ENCODE measurements around the gene MACF1.
"Not testable (repeated sequence)": the region's sequence is repeated elsewhere in the genome, so short reads cannot be mapped to it uniquely, and the experiment has no call there.

MACF1 gene

DNA sequence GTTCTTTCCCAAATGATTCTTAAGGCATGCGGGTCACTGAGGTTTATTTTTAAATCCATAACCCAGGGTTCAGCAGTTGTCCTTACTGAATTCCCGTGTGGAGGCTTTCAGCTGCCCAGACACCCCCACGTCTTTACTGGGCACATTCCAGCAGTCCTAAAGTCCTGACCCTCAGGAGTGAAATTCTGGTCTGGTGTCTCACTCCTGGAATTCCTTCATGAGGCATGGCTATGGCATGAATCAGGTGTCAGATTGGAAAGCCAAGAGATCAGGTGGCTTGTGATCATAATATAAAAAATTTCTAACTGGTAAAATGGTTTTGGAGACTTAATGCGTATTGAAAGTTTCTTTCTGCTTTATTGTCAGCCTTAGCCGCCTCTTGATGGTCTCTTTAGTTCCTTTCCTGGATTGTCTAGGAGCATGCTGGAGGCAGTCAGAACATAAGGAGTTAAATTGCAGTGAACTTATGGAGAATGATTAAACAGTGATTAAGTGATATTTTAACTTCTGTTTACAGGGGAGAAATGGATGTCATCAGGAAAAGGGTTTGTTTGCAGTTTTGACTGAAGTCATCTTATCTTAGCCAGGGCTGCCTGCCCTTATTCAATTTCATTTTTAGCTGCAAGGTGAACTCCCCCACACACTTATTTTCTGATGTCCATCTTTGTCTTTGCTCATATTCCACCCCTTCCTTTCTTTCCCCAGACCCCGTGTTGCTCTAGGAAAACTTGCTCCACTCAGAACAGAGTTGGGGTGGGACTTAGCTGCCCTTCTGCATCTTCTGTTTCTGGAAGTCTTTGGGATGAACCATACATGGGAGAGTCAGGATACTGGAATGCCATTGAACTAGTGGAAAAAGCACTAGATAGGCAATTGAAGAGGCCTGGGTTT, 25.7 kb upstream of the MACF1 start:
- DNase-seq, result no peak

DNA sequence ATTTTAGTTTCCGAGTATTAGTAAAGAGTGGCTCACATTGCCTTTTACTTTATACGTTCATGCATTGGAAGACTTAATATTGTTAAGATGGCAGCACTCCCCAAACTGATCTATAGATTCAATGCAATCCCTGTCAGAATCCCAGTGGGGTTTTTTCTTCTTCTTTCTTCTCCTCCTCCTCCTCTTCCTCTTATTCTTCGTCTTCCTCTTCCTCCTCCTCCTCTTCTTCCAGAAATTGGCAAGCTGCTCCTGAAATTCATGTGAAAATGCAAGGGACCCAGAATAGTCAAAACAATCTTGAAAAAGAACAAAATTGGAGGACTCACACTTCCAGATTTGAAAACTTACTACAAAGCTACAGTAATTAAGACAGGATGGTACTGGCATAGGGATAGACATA, 23.2 kb upstream of the MACF1 start:
- no peak for DNase-seq

DNA sequence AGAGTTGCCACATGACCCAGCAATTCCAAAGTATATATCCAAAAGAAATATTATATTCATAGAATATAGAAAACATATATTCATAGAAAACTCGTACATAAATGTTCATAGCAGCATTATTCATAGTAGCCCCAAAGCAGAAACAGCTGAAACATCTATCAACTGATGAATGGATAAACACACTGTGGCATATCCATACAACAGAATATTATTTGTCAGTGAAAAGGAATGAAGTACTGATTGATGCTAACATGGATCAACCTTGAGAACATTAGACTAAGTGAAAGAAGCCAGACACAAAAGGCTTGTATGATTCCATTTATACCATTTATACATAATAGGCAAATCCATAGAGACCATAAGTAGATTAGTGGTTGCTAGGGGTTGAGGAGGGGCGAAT, 21.7 kb upstream of the MACF1 start:
- DNase-seq, result no peak

DNA sequence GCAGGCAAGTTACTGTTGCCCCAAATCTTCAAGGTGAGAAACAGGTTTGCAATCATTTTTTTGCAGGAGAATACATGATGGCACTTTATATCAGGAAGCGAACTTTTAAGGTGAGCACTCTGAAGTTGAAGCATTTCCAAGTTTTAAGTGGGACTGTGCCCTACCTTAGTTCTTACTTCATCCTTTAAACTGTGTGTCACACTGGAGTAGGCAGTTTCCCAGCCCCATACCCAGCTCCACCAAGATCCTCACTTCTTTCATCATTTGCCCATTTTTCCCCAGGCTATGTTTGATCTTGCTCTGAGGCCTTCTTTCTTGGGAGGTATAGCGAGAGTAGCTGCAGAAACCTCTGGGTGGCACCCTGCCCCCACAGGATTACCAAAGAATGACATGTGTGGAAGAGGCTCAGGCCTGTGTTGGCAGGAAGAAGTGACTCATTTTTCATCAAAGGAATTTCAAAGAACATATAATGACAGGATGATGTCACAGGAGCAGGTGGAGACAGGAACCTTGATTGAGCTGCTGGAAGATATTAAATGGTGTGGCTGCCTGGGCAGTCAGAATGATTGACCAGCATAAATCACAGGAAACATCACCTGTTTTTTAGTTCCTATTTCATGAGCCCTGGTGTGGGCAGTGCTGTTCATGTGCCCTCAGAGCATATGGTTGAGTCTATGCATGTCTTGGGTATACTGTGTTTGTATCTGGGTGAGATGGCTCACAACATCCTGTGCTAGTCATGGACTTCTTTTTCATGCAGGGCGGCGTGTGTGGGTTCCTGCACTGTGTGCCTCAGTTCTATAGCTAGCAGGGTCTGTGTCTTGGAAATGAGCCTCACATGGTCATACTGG, 20.8 kb upstream of the MACF1 start:
- peak; percentile 100 for DNase-seq

DNA sequence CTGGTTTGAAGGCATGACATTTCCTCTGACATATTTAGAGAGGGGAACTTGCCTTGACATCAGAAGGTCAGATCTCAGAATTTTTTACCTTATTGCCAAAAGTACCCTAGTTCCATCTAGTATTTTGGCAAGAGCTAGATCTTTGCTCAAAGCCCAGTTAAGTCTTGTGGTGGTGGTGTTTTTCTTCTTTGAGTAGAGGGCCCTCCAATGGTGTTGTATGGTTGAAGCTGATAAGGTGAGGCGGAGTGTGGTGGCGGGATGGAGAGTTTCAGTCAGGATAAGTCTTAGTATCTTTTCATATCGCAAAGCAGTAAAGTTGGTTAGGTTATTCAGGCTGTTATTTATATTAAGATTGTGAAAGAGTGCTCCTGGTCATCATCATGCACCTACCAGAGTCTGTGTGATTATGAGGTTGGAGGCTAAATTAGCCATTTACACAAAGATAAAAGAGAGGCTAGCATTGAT, 20.1 kb upstream of the MACF1 start:
- DNase-seq, result no peak

DNA sequence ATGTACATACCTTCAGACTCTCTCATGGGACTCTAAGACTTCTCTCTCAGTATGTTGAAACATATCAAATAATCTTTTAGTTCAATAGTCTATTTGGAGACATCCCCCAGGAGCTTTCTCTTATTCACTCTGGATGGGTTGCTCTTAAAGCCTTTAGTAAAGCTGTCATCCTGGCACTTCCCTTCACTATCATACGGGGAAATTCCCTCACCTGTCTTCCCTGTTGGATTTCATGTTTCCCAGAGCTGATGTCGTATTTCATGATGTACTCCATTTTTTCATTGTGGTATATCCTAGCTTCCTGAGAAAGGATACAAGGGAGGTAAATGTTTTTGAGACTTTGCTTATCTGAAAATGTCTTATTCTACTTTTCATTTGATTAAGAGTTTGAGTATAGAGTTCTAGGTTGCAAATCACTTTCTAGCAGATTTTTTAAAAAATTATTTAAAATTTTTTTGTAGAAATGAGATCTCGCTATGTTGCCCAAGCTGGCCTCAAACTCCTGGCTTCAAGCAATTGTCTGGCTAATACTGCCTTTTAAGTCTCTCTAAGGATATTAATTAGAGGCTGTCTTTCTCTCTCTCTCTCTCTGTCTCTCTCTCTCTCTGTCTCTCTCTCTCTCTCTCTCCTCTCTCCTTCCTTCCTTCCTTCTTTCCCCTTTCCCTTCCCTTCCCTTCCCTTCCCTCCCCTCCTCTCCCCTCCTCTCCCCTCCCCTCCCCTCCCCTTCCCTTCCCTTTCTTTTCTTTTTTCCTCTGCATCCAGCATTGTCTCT, 17.0 kb upstream of the MACF1 start:
- DNase-seq, result no peak

DNA sequence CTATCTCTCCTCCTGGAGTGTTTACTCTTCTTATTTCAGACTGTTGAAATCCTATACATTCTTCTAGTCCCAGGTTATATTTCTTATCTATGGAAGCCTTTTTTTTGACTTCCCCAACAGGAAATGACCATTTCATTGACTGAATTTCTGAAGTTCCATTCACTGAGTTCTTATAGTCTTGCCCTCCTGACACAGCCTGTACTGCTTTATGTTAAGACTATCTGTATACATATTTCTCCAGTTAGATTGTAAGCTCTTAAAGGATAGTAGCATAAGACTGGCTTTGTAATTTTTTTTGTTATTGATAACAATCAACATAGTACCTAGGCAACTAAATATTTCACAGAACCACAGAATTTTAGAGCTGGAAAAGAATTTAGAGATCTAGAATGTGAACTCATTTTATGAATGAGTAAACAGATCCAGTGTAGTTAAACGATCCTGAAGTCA, 14.9 kb upstream of the MACF1 start:
- no peak for DNase-seq

DNA sequence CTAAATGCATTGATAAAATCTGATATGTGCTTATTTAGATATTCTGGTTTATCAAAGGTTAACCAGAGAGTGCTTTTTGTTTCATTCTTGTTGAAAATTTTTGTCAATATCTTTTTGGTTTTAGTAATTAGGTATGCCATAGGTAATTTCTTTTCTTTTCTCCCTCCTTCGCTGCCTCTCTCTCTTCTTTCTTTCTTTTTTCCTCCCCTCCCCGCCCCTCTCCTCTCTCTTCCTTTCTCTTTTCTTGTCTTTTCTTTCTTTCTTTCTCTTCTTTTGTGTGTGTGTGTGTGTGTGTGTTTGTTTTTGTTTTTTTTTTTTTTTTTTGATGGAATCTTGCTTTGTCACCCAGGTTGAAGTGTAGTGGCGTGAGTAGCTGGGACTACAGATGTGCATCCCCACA, 14.4 kb upstream of the MACF1 start:
- no peak for DNase-seq

DNA sequence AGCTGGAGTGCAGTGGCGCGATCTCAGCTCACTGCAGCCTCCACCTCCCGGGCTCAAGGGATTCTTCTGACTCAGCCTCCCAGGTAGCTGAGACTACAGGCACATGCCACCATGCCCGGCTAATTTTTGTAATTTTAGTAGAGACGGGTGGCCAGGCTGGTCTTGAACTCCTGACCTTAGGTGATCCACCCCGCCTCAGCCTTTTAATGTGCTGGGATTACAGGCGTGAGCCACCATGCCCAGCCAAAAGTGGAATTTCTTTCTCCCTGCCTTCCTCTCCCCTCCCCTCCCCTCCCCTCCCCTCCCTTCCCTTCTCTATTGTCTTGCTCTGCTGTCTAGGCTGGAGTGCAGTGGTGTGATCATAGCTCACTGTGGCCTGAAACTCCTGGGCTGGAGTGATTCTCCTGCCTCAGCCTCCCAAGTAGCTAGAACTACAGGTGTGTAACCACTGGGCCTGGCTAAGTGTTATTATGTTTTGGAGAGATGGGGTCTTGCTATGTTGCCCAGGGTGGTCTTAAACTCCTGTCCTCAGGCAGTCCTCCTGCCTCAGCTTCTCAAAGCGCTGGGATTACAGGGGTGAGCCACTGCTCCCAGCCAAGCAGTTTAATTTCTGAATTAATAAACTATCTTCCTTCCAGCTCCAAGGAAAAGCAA, 10.0 kb upstream of the MACF1 start:
- DNase-seq, result no peak

DNA sequence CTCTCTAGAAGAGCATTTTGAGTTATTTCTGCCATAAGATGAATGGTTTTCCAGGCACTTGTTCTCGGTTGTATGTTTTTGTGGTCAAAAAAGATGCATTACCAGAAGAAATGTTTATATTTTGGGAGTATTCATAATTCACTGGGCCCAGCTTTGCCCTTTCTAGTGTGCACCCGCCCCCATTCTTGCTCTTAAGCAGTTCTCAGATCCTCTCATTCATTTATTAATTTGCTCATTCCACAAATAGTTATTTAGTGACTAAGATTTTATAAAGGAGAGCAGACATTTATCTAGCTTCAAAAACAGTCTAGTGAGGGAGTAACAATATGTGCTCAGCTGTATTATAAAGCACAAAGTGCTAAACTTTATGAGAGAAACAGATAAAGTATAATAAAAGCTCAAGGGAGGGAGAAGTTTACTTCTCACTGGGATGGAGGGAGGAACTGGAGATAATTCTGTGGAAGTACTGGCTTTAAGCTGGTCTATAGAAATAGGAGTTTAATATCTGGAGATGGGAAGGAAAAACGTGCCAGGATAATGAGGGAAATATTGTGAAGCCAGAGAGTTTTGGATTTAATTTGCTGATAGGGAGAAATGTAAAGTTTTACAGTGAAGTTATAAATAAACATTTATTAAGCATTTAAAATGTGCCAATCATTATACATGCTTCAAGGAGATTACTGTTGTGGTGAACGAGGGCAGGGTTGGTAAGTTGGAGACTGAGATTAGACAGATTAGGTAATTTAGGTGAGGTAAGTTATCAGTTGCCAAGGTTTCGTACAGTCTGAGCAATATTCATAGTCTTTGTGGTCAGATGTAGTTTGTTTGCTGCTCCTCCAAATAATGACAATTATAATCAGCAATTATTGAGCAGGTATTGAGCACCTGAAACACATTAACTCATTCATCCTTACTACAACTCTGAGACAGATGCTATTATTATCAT, 9.1 kb upstream of the MACF1 start:
- DNase-seq, result no peak

DNA sequence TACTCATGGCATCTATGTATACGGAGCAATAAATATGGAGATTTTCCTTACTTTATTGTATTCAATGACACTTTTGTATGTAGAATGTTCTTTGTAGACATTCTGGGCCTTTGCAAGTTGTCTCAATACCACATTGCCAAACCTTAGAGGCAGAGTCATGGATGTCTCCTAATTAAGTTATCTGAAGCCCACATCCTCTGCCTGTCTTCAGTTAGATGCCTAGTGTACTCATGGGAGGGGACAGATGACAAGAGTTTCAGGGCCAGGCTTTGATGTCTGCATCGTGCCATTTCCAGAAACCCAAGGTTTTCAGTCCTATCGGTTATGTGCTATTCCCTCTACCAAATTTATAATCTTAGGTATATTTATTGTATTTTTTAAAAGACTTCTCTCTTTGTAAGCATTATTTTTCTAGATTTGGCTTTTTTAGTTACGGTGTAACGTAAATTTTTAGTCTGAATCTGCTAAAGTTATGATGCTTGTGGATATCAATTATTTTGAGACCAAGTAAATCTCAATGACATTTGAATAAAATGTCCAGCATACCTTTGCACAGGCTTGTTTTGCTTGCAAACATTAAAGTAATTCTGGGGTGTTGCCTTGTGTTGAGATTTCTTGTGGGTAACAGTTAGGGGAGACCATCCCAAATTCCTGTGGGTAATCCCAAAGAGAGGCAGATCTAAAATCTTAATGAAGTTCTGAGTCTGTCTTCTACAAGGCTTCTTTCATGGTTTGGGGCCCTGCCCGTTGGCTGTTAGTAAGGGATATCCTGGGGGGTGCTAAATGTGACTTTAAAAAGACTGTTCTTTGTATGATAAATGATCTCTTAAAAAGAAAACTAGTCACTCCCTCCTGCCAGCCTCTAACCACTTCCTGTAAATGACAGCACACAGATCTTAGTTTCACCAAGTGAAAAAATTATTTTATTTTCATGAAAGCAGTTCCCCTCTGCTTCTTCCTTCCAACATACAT, 8.0 kb upstream of the MACF1 start:
- DNase-seq, result no peak

DNA sequence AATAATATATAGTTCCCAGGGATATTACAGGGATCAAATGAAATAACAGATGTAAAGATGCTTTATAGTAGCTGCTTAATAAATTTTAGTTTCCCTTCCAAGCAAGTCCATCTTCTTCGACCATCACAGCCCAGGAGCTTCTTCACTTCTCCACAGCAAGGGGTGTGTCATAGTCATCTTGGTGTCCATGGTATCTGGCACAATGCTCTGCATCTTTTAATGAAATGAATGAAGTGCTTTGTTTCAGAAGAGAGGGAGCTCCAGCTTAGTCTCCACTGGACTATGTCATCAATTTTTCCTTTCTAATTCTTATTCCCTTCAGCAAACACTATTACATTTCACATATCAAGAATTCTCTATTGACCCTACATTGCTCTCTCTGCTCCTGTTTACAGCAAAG, 4.9 kb upstream of the MACF1 start:
- no peak for DNase-seq

DNA sequence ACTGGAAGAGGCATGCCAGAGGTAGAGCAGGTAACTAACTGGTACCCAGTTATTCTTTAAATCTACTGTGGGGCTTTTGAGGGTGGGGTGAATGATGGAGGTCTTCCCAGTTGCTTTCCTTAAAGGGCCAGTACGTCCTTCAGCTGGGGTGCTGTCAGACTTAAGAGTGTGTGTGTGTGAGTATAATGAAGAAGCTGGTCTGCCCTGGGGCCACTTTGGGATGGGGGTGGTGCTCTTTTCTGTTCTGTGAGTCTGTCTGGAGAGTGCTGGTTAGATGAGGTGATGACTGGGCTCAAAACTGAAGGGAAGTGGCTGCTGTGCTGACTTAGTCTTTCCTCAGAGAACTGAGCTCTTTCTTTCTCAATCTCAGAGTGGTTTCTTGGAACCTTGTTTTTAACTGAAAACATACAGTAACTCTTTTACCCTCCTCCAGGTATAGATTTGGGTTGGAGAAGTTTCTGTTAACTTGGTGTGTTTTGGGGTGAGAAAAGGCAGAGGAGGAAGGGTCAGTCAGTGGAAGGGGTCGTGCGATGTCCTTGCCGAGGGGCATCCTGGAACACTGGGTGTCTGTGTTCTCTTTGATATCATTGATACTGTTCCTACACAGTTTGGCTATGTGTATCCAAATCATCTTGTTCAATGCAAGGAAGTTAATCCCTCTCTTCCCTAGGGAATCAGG, 746 bp downstream of the MACF1 start:
- no peak for DNase-seq

DNA sequence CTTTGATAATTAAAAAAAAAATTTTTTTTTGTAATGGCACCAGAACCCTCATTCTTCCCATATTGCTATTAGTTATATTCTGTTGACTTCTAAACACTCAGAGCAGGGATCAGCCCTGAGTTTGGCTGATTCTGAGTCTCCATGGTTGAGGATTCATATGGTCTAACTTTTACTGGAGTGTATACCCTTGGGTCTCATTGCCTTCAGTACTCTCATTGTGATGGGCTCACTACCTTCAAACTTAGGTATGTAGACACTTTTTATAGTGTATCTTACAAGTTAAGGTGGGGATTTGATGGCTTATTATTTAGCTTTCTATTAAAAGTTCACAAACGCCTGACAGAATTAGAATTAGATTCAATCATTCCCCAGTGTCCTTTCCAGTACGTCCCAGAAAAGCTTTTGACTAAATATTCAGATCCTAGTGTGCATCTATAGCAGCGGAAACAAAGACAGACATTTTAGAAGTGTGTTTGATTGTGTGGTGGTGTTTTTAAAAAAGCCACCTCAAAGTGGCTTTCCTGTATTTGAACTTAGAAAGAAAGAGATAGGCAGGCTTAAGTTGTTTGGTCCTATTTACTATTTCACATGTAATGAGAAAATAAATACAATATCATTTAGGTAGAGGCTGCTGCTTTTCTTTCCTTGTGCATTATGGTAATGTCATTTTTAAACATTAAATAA, 1.4 kb downstream of the MACF1 start:
- DNase-seq, result no peak

DNA sequence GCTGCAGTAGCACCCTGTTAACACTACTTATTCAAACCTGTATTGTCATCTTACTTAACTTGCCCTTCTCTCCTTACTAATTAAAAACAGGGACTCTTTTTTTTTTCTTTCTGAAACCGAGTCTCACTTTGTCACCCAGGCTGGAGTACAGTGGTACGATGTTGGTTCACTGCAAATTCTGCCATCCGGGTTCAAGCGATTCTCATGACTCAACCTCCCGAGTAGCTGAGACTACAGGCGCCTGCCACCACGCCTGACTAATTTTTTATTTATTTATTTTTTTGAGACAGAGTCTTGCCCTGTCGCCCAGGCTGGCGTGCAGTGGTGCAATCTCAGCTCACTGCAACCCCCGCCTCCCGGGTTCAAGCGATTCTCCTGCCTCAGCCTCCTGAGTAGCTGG, 3.9 kb downstream of the MACF1 start:
- not testable (repeated sequence) for DNase-seq

DNA sequence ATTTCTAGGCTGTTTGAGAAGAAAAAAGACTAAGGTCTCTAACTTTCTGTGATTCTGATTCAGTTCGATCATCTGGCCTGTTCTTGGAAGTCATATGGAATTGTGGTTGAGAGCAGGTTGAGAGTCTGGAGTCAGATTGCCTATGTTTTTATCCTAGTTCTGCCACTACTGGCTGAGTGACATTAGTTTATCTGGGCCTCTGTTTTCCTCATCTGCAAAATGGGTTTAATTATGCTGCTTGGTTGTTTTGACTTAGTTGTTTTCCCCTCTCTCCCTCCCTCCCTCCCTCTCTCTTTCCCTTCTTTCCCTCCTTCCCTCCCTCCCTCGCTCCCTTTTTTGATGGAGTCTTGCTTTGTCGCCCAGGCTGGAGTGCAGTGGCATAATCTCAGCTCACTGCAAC, 6.2 kb downstream of the MACF1 start:
- DNase-seq, result no peak

DNA sequence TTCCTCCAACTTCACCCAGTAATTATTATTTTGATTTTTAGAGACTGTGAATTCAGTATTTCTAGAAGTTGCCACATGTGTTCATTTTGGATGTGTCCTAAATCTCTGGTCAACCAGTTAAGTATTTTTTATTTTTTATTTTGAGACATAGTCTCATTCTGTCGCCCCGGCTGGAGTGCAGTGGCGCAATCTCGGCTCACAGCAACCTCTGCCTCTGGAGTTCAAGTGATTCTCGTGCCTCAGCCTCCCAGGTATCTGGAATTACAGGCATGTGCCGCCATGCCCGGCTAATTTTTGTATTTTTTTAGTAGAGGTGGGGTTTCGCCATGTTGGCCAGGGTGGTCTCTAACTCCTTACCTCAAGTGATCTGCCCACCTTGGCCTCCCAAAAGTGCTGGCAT, 8.0 kb downstream of the MACF1 start:
- DNase-seq, result no peak

DNA sequence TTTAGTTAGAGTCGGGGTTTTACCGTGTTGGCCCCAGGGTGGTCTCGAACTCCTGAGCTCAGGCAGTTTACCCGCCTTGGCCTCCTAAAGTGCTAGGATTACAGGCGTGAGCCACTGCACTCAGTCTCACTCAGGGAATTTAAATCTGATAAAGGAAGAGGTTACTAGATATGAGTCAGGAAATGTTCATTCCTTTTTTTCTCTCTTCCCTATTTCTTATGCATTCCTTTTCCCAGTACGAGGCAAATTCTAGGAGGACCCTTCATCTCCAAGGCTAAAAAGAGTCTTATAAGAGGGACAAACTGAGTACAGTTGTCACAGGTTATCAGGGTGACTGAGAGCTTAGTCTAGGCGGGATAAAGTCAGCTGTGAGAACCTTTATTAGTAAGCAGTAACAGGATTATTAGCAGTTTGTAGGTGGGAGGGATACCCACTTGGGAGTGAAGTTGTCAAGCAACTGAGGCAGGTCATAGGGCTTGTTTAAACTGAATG, 9.1 kb downstream of the MACF1 start:
- DNase-seq, result no peak
